NCI-H1092 treated with DMSO at 0.1 percent for 48 hours (cell line): ENCODE results near the gene EFCAB11.
A peak's percentile ranks its signal among the peaks of the same experiment; 100 is the strongest.
"Not testable (repeated sequence)": the region's sequence is repeated elsewhere in the genome, so short reads cannot be mapped to it uniquely, and the experiment has no call there.

Experiments used
- DNase-seq: peaks from one replicate; lab custom pipeline; 2025; lab: John Stamatoyannopoulos, UW

The EFCAB11 gene

GRCh38 chr14:89911010-89911919 is 43.3 kb downstream of the EFCAB11 start:
- peak; percentile 17 for DNase-seq

- DNase-seq, result no peak
Observed at GRCh38 chr14:89910691-89911009, 43.9 kb downstream of the EFCAB11 start.

GRCh38 chr14:89909586-89909985 is 44.9 kb downstream of the EFCAB11 start:
- no peak for DNase-seq

- no peak for DNase-seq
Observed at GRCh38 chr14:89908712-89909450, 45.6 kb downstream of the EFCAB11 start.

- DNase-seq, result no peak
Observed at GRCh38 chr14:89907655-89908054, 46.9 kb downstream of the EFCAB11 start.

- no peak for DNase-seq
Observed at GRCh38 chr14:89906000-89906399, 48.5 kb downstream of the EFCAB11 start.

GRCh38 chr14:89903340-89903952 is 51.1 kb downstream of the EFCAB11 start:
- DNase-seq, result no peak

GRCh38 chr14:89902881-89903280 is 51.6 kb downstream of the EFCAB11 start:
- DNase-seq, result peak; percentile 61

GRCh38 chr14:89900802-89901201 is 53.7 kb downstream of the EFCAB11 start:
- DNase-seq, result no peak

GRCh38 chr14:89899917-89900663 is 54.4 kb downstream of the EFCAB11 start:
- DNase-seq, result peak; percentile 7

GRCh38 chr14:89899291-89899690 is 55.2 kb downstream of the EFCAB11 start:
- no peak for DNase-seq

- not testable (repeated sequence) for DNase-seq
Observed at GRCh38 chr14:89893388-89893787, 61.1 kb downstream of the EFCAB11 start.

- DNase-seq, result no peak
Observed at GRCh38 chr14:89892953-89893352, 61.6 kb downstream of the EFCAB11 start.

- DNase-seq, result not testable (repeated sequence)
Observed at GRCh38 chr14:89891721-89892120, 62.8 kb downstream of the EFCAB11 start.

- no peak for DNase-seq
Observed at GRCh38 chr14:89891055-89891454, 63.5 kb downstream of the EFCAB11 start.

GRCh38 chr14:89890589-89890988 is 63.9 kb downstream of the EFCAB11 start:
- DNase-seq, result no peak

GRCh38 chr14:89889626-89890025 is 64.9 kb downstream of the EFCAB11 start:
- no peak for DNase-seq

- no peak for DNase-seq
Observed at GRCh38 chr14:89884761-89885160, 69.8 kb downstream of the EFCAB11 start.

- DNase-seq, result no peak
Observed at GRCh38 chr14:89881839-89882238, 72.7 kb downstream of the EFCAB11 start.

GRCh38 chr14:89874091-89874490 is 80.4 kb downstream of the EFCAB11 start:
- not testable (repeated sequence) for DNase-seq

- DNase-seq, result no peak
Observed at GRCh38 chr14:89870316-89870715, 84.2 kb downstream of the EFCAB11 start.

GRCh38 chr14:89869606-89870005 is 84.9 kb downstream of the EFCAB11 start:
- DNase-seq, result no peak
